Measurements from ENCODE around the gene GNAI2. TPM values are rescaled to one million over a fixed set of nuclear protein-coding genes. Genes with fewer than 3 reads are reported as not detected.
"Not testable (repeated sequence)": the region's sequence is repeated elsewhere in the genome, so short reads cannot be mapped to it uniquely, and the experiment has no call there.

Gene GNAI2
- total RNA-seq, 1 donor from 2014 or later = 118 TPM

DNA sequence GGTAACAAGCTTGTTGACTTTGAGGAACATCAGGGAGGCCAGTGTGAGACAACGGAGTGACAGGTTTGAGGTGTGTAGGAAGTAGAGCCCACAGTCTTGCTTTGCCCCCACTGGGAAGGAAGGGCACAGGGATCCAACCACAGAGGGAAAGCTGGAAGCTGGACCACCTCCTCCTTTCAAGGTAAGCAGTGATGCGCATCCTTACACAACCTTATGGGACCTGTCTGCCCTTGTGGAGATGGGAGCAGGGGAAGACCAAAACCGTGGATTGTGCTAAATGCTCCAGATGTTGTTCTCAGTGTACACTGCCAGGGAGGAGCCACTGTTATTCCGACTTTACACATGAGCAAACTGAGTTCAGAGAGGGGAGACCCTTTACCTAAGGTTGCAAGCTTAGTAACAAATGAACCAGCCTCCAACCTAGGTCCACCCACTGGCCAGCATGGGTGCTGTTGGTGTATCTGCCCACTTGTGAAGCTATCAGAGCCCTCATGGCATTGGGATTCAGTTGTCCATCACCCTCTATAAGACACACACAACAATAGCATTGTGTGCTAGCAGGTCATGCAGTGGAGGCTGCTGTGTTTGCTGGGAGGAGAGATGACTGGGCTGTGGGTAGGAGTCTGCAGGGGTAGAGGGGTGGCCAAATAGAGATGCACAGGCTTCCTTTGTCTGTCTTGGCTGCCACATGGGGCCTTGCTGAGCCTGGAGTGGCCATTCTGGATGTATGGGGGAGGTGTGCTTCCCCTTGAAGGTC, 42.3 kb downstream of the GNAI2 start:
- Histone ChIP-seq H3K9me3 (replicated peaks) (no peaks in the 10 kb centered on the region), H3K27me3 (ENCODE audit: low read depth) (peaks cover 31% of the 10 kb centered on the region), H3K4me3 (no peak overlapping the region), H3K27ac (replicated peaks) (peak overlapping the region; percentile 89), H3K4me1 (peaks cover 56% of the 10 kb centered on the region), H3K36me3 (no peaks in the 10 kb centered on the region)
- intact Hi-C loops (cut with micrococcal nuclease) = loop anchor here (10.0 kb wide), 1 partner anchor 84 kb away; the partner anchor contains the start of gene GNAT1
- TF ChIP-seq, protein P1, sequence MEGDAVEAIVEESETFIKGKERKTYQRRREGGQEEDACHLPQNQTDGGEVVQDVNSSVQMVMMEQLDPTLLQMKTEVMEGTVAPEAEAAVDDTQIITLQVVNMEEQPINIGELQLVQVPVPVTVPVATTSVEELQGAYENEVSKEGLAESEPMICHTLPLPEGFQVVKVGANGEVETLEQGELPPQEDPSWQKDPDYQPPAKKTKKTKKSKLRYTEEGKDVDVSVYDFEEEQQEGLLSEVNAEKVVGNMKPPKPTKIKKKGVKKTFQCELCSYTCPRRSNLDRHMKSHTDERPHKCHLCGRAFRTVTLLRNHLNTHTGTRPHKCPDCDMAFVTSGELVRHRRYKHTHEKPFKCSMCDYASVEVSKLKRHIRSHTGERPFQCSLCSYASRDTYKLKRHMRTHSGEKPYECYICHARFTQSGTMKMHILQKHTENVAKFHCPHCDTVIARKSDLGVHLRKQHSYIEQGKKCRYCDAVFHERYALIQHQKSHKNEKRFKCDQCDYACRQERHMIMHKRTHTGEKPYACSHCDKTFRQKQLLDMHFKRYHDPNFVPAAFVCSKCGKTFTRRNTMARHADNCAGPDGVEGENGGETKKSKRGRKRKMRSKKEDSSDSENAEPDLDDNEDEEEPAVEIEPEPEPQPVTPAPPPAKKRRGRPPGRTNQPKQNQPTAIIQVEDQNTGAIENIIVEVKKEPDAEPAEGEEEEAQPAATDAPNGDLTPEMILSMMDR (IDR thresholded peaks at IDR 0.05; ENCODE audit: borderline replicate concordance) = no peak
- DNase-seq = no peak

DNA sequence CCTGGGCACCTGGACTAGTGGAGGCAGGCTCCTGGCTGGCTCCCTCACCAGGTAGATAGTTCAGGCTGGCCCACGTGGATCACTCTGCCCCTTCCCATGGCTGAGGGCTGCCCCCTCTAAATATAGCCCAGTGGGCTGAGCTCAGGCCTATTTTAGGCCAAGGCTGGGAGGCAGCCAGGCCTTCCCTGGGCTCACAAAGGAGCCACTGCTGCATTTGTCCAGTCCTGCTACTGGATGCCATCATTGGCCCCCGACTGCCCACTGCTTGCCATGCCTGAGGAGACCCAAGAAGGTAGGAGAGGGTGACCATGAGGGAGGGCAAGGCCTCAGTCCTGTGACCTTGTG, 42.8 kb downstream of the GNAI2 start, which contains the start of gene LSMEM2:
Gene LSMEM2, plus strand, starts transcription at position 208 of the 345 bp plus-strand sequence. Its CDS starts 27 bp downstream, at position 235.
- peak within 1 kb of the TSS; percentile 62 for H3K4me3 ChIP-seq
- H3K9me3 ChIP-seq (replicated peaks) = no peaks in the 10 kb centered on the region
- intact Hi-C loops (cut with micrococcal nuclease) = loop anchor here (10.0 kb wide), 1 partner anchor 84 kb away; the partner anchor contains the start of gene GNAT1
- H3K27me3 ChIP-seq (ENCODE audit: low read depth) = peaks cover 26% of the 10 kb centered on the region
- H3K36me3 ChIP-seq = no peaks in the 10 kb centered on the region
- peak within 1 kb of the TSS; percentile 89 for H3K27ac ChIP-seq (replicated peaks)
- peaks cover 50% of the 10 kb centered on the region for H3K4me1 ChIP-seq
- TF ChIP-seq, protein P1 (IDR thresholded peaks at IDR 0.05; ENCODE audit: borderline replicate concordance) = no peak
- peak; percentile 66 for DNase-seq

GRCh38 chr3:50279255-50280016, 43.4 kb downstream of the GNAI2 start:
- Histone ChIP-seq H3K4me3 (peak overlapping the region; percentile 62), H3K4me1 (peaks cover 44% of the 10 kb centered on the region), H3K27ac (replicated peaks) (peak overlapping the region; percentile 89), H3K36me3 (no peaks in the 10 kb centered on the region), H3K9me3 (replicated peaks) (no peaks in the 10 kb centered on the region), H3K27me3 (ENCODE audit: low read depth) (peaks cover 22% of the 10 kb centered on the region)
- no peak for DNase-seq
- intact Hi-C loops (cut with micrococcal nuclease) = loop anchor here (10.0 kb wide), 1 partner anchor 85 kb away; the partner anchor contains the start of gene GNAT1
- TF ChIP-seq, protein P1 (IDR thresholded peaks at IDR 0.05; ENCODE audit: borderline replicate concordance) = no peak

GRCh38 chr3:50284121-50284520, 48.1 kb downstream of the GNAI2 start:
- DNase-seq; intact Hi-C loops (cut with micrococcal nuclease); H3K9me3 ChIP-seq (replicated peaks); H3K27ac ChIP-seq (replicated peaks); H3K4me3 ChIP-seq; H3K27me3 ChIP-seq (ENCODE audit: low read depth): not testable (repeated sequence)
- Histone ChIP-seq H3K36me3 (peaks cover 14% of the 10 kb centered on the region), H3K4me1 (peaks cover 51% of the 10 kb centered on the region)

DNA sequence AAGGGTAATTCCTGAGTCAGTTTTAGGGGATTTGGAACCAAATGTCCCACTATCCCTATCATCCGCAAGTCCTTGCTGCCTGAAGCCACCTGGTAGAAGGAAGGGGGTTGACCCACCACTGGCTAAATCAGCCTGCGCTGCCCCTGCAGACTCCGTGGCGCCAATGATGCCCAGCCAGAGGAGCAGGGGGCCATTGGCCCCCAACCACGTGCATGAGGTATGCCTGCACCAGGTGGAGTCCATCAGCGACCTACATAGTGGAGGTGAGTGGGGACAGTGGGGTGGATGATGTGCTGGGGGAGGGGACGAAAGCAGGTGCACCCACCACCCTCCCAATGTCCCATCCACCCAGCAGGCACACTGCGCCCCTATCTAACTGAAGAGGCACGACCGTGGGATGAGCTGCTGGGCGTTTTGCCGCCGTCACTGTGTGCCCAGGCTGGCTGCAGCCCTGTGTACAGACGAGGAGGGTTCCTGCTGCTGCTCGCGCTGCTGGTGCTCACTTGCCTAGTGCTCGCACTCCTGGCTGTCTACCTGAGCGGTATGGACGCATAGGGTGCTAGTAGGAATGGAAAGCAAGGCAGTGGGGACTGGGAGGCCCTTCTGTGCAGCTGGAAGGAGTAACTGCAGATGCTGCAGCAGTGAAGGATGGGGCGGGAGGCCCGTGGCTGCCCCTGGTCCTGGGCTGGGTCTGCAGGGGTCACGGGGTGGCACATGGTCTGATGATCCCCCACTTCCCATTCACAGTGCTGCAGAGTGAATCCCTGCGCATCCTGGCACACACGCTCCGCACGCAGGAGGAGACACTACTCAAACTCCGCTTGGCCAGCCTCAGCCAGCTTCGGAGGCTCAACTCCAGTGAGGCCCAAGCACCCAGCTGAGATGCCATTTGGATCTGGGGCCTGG, 50.6 kb downstream of the GNAI2 start:
- Histone ChIP-seq H3K9me3 (replicated peaks) (no peaks in the 10 kb centered on the region), H3K36me3 (peaks cover 29% of the 10 kb centered on the region), H3K27me3 (ENCODE audit: low read depth) (no peaks in the 10 kb centered on the region), H3K4me1 (peaks cover 47% of the 10 kb centered on the region), H3K27ac (replicated peaks) (peak overlapping the region; percentile 86), H3K4me3 (peak overlapping the region; percentile 9)
- TF ChIP-seq, protein P1 (IDR thresholded peaks at IDR 0.05; ENCODE audit: borderline replicate concordance) = no peak
- DNase-seq = peak; percentile 9
- intact Hi-C loops (cut with micrococcal nuclease) = no loop called here

Measured in left ventricle myocardium inferior (tissue), 1 donor.